MCF 10A (cell line): ENCODE data around the gene TMC8. TPM values are rescaled to one million over a fixed set of nuclear protein-coding genes. Genes with fewer than 3 reads are reported as not detected.

Source experiments
- BruUV-seq: library from RNA; stranded (reverse); fragments of 400-500 nt; replicated peaks from 2 replicates; lab custom pipeline; 2021; lab: Mats Ljungman, UMichigan
- CTCF ChIA-PET: fragments of 300-600 bp; sonication (Branson Sonifier 250); formaldehyde crosslinking; extraction: SDS; loops from one replicate; lab custom pipeline; 2021; ENCODE audit warnings: antibody characterized with exemption, inconsistent platforms; lab: Yijun Ruan, JAX
- POLR2A ChIA-PET: fragments of 300-600, 350-650 bp; sonication (Branson Sonifier 250); formaldehyde crosslinking; extraction: SDS; loops from one replicate; lab custom pipeline; 2020; ENCODE audit warnings: antibody characterized with exemption, inconsistent platforms; lab: Yijun Ruan, JAX
- DNase-seq: peaks from one replicate; pipeline ENCODE4 v3.0.0-alpha.2; 2018; ENCODE audit not compliant: unreplicated experiment
- H3K27ac Mint-ChIP-seq: one replicate; pipeline ENCODE4 v1.8.0; 2022; ENCODE audit warnings: mild to moderate bottlenecking, low read depth, mixed read lengths; ENCODE audit not compliant: unreplicated experiment
- H3K27me3 Mint-ChIP-seq: one replicate; pipeline ENCODE4 v1.8.0; 2022; ENCODE audit warnings: mixed read lengths; ENCODE audit not compliant: insufficient read depth, unreplicated experiment
- H3K36me3 Mint-ChIP-seq: one replicate; pipeline ENCODE4 v1.8.0; 2022; ENCODE audit warnings: mild to moderate bottlenecking, moderate library complexity, mixed read lengths; ENCODE audit not compliant: insufficient read depth, unreplicated experiment
- H3K4me1 Mint-ChIP-seq: one replicate; pipeline ENCODE4 v1.8.0; 2022; ENCODE audit warnings: mixed read lengths; ENCODE audit not compliant: insufficient read depth, unreplicated experiment
- H3K4me3 Mint-ChIP-seq: one replicate; pipeline ENCODE4 v1.8.0; 2022; ENCODE audit warnings: mild to moderate bottlenecking, moderate library complexity, mixed read lengths; ENCODE audit not compliant: unreplicated experiment
- H3K9me3 Mint-ChIP-seq: one replicate; pipeline ENCODE4 v1.8.0; 2022; ENCODE audit warnings: mixed read lengths; ENCODE audit not compliant: unreplicated experiment
- CTCF ChIP-seq: fragments of 200-600 bp; IDR thresholded peaks from one replicate; pipeline ENCODE4 v1.8.0; 2022; ENCODE audit warnings: antibody characterized with exemption, mild to moderate bottlenecking; ENCODE audit not compliant: unreplicated experiment
- intact Hi-C: fragments of 100-400 bp; cut with micrococcal nuclease; formaldehyde crosslinking; loops from 2 replicates; pipeline ENCODE4 v1.14.1; 2022
- total RNA-seq: library from RNA; stranded (reverse); gene quantifications from 2 replicates; pipeline ENCODE4 v1.2.3, GENCODE V29; 2022

TMC8 gene
- total RNA-seq, 1 experiment from 2014 or later, result not detected

- no peak for DNase-seq
- H3K4me1 Mint-ChIP-seq, result no peaks in the 10 kb centered on the region
- POLR2A ChIA-PET, result no interaction called here
- CTCF ChIA-PET, result interaction anchor here (0.6 to 1.4 kb wide), 6 partner anchors 49 to 745 kb away, joined by 3 to 6 read pairs (median 3); partner anchors contain the start of gene TK1
- TF ChIP-seq CTCF, result no peak
- H3K9me3 Mint-ChIP-seq, result no peaks in the 10 kb centered on the region
- H3K4me3 Mint-ChIP-seq, result no peak overlapping the region
- peaks cover 9% of the 10 kb centered on the region for H3K27me3 Mint-ChIP-seq
- BruUV-seq, result no TSS peak
- no peak overlapping the region for H3K27ac Mint-ChIP-seq
- intact Hi-C loops, result no loop called here
- H3K36me3 Mint-ChIP-seq, result peaks cover 5% of the 10 kb centered on the region
Observed at GRCh38 chr17:78118801-78119241, 11.8 kb upstream of the TMC8 start.

- no TSS peak for BruUV-seq
- CTCF ChIA-PET, result no interaction called here
- intact Hi-C loops, result no loop called here
- H3K4me1 Mint-ChIP-seq, result no peaks in the 10 kb centered on the region
- no peaks in the 10 kb centered on the region for H3K9me3 Mint-ChIP-seq
- no peak overlapping the region for H3K27ac Mint-ChIP-seq
- peaks cover 7% of the 10 kb centered on the region for H3K36me3 Mint-ChIP-seq
- POLR2A ChIA-PET, result no interaction called here
- H3K27me3 Mint-ChIP-seq, result no peaks in the 10 kb centered on the region
- no peak for TF ChIP-seq CTCF
- no peak for DNase-seq
- H3K4me3 Mint-ChIP-seq, result no peak overlapping the region
Observed at GRCh38 chr17:78120537-78120936, 10.0 kb upstream of the TMC8 start.

- ChIA-PET CTCF (interaction anchor here (0.7 kb wide), 1 partner anchor 55 kb away, joined by 3 read pairs; no protein-coding TSS in a partner anchor), POLR2A (no interaction called here)
- Mint-ChIP-seq H3K4me1 (no peaks in the 10 kb centered on the region), H3K27me3 (no peaks in the 10 kb centered on the region), H3K4me3 (no peak overlapping the region), H3K27ac (no peak overlapping the region), H3K9me3 (no peaks in the 10 kb centered on the region), H3K36me3 (peaks cover 7% of the 10 kb centered on the region)
- no peak for TF ChIP-seq CTCF
- BruUV-seq, result no TSS peak
- no peak for DNase-seq
- intact Hi-C loops, result no loop called here
Observed at GRCh38 chr17:78120971-78121800, 9.4 kb upstream of the TMC8 start.

GRCh38 chr17:78121801-78122215 is 8.8 kb upstream of the TMC8 start:
- no peak for TF ChIP-seq CTCF
- POLR2A ChIA-PET, result no interaction called here
- CTCF ChIA-PET, result interaction anchor here (0.7 kb wide), 1 partner anchor 54 kb away, joined by 3 read pairs; no protein-coding TSS in a partner anchor
- no peak overlapping the region for H3K4me3 Mint-ChIP-seq
- no peaks in the 10 kb centered on the region for H3K4me1 Mint-ChIP-seq
- H3K27me3 Mint-ChIP-seq, result no peaks in the 10 kb centered on the region
- BruUV-seq, result no TSS peak
- DNase-seq, result no peak
- H3K9me3 Mint-ChIP-seq, result no peaks in the 10 kb centered on the region
- intact Hi-C loops, result no loop called here
- peaks cover 7% of the 10 kb centered on the region for H3K36me3 Mint-ChIP-seq
- no peak overlapping the region for H3K27ac Mint-ChIP-seq
